ENCODE results near the gene PREX1.

GRCh38 chr20:48645666-48646065 lies 182.1 kb downstream of the PREX1 start:
- TF ChIP-seq POLR2AphosphoS5 (IDR thresholded peaks at IDR 0.05), result no peak
- TF ChIP-seq, protein P1, sequence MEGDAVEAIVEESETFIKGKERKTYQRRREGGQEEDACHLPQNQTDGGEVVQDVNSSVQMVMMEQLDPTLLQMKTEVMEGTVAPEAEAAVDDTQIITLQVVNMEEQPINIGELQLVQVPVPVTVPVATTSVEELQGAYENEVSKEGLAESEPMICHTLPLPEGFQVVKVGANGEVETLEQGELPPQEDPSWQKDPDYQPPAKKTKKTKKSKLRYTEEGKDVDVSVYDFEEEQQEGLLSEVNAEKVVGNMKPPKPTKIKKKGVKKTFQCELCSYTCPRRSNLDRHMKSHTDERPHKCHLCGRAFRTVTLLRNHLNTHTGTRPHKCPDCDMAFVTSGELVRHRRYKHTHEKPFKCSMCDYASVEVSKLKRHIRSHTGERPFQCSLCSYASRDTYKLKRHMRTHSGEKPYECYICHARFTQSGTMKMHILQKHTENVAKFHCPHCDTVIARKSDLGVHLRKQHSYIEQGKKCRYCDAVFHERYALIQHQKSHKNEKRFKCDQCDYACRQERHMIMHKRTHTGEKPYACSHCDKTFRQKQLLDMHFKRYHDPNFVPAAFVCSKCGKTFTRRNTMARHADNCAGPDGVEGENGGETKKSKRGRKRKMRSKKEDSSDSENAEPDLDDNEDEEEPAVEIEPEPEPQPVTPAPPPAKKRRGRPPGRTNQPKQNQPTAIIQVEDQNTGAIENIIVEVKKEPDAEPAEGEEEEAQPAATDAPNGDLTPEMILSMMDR (IDR thresholded peaks at IDR 0.05), result no peak
- no peak for TF ChIP-seq POLR2A (IDR thresholded peaks at IDR 0.05)
